IMR-90 (cell line): ENCODE results near the gene ANKMY1. TPM values are rescaled to one million over a fixed set of nuclear protein-coding genes. Genes with fewer than 3 reads are reported as not detected.

Source experiments
- ATAC-seq: fragments of 200-7000 bp; cut with Tn5 transposase; 2 replicates; pipeline ENCODE4 v1.9.1; 2020; ENCODE audit warnings: low read depth, mild to moderate bottlenecking, moderate library complexity
- BruUV-seq: library from RNA; stranded (reverse); fragments of 400-500 nt; replicated peaks from 2 replicates; lab custom pipeline; 2021; lab: Mats Ljungman, UMichigan
- CTCF ChIA-PET: fragments of 300-600 bp; formaldehyde crosslinking; extraction: SDS; loops from one replicate; lab custom pipeline; 2021; ENCODE audit warnings: antibody characterized with exemption; lab: Yijun Ruan, JAX
- POLR2A ChIA-PET: fragments of 300-600 bp; sonication (Branson Sonifier 250); formaldehyde crosslinking; loops from one replicate; lab custom pipeline; 2022; ENCODE audit warnings: antibody characterized with exemption; ENCODE audit not compliant: unreplicated experiment; lab: Charles Lee
- DNase-seq: peaks from one replicate; pipeline ENCODE4 v3.0.0; 2013
- H2AFZ ChIP-seq: replicated peaks from 2 replicates; pipeline ENCODE3; 2013; ENCODE audit warnings: low read length, mild to moderate bottlenecking; ENCODE audit not compliant: poor library complexity
- H2AK5ac ChIP-seq: 2 replicates; pipeline ENCODE4 v1.6.1; 2013; ENCODE audit warnings: low read depth, low read length, inconsistent platforms
- H2AK9ac ChIP-seq: replicated peaks from 2 replicates; pipeline ENCODE3; 2013; ENCODE audit warnings: mild to moderate bottlenecking, low read depth, low read length, moderate library complexity; ENCODE audit not compliant: poor library complexity
- H2BK120ac ChIP-seq: 2 replicates; pipeline ENCODE4 v1.6.1; 2013; ENCODE audit warnings: low read depth, low read length, inconsistent platforms
- H2BK15ac ChIP-seq: 3 replicates; pipeline ENCODE4 v1.6.1; 2013; ENCODE audit warnings: low read depth, low read length, inconsistent platforms
- H2BK20ac ChIP-seq: 2 replicates; pipeline ENCODE4 v1.6.1; 2013; ENCODE audit warnings: low read depth, mild to moderate bottlenecking, inconsistent platforms, low read length, moderate library complexity
- H2BK5ac ChIP-seq: 2 replicates; pipeline ENCODE4 v1.6.1; 2013; ENCODE audit warnings: mild to moderate bottlenecking, low read depth, low read length, inconsistent platforms; ENCODE audit not compliant: poor library complexity, severe bottlenecking
- H3K14ac ChIP-seq: replicated peaks from 2 replicates; pipeline ENCODE4 v1.6.1; 2013; ENCODE audit warnings: low read depth, low read length, inconsistent platforms
- H3K18ac ChIP-seq: 2 replicates; pipeline ENCODE4 v1.6.1; 2013; ENCODE audit warnings: low read depth, low read length, control low read depth
- H3K23ac ChIP-seq: 2 replicates; pipeline ENCODE4 v1.6.1; 2013; ENCODE audit warnings: low read depth, low read length, inconsistent platforms
- H3K27ac ChIP-seq: 2 replicates; pipeline ENCODE4 v1.5.1; 2013; ENCODE audit warnings: mild to moderate bottlenecking, control low read depth, low read length; ENCODE audit not compliant: insufficient read depth
- H3K27me3 ChIP-seq: 2 replicates; pipeline ENCODE4 v1.6.1; 2013; ENCODE audit warnings: low read length; ENCODE audit not compliant: control insufficient read depth, insufficient read depth
- H3K36me3 ChIP-seq: 2 replicates; pipeline ENCODE4 v1.6.1; 2013; ENCODE audit warnings: low read length, mixed read lengths; ENCODE audit not compliant: control insufficient read depth, insufficient read depth
- H3K4ac ChIP-seq: 2 replicates; pipeline ENCODE4 v1.6.1; 2013; ENCODE audit warnings: low read depth, low read length, inconsistent platforms
- H3K4me1 ChIP-seq: 2 replicates; pipeline ENCODE4 v1.6.1; 2013; ENCODE audit warnings: low read length, mixed read lengths; ENCODE audit not compliant: control insufficient read depth, insufficient read depth
- H3K4me2 ChIP-seq: 2 replicates; pipeline ENCODE4 v1.6.1; 2013; ENCODE audit warnings: low read depth, mild to moderate bottlenecking, control low read depth, low read length, moderate library complexity
- H3K4me3 ChIP-seq: 2 replicates; pipeline ENCODE4 v1.5.1; 2013; ENCODE audit warnings: low read depth, mild to moderate bottlenecking, control low read depth, low read length, moderate library complexity; ENCODE audit not compliant: insufficient read depth
- H3K56ac ChIP-seq: 2 replicates; pipeline ENCODE4 v1.6.1; 2013; ENCODE audit warnings: low read length, inconsistent platforms; ENCODE audit not compliant: insufficient read depth; ENCODE audit errors: extremely low read depth
- H3K79me1 ChIP-seq, 2 experiments: 2 replicates each; pipeline ENCODE4 v1.6.1; 2013; ENCODE audit warnings: low read length in 2 of 2, inconsistent platforms in 1 of 2, low read depth in 1 of 2
- H3K9ac ChIP-seq: 2 replicates; pipeline ENCODE4 v1.6.1; 2013; ENCODE audit warnings: low read depth, low read length, control low read depth
- H3K9me1 ChIP-seq: 2 replicates; pipeline ENCODE4 v1.6.1; 2013; ENCODE audit warnings: low read length, inconsistent platforms; ENCODE audit not compliant: insufficient read depth
- H3K9me3 ChIP-seq: 2 replicates; pipeline ENCODE4 v1.6.1; 2013; ENCODE audit warnings: low read length; ENCODE audit not compliant: control insufficient read depth, insufficient read depth
- H4K20me1 ChIP-seq: 2 replicates; pipeline ENCODE4 v1.6.1; 2013; ENCODE audit warnings: low read length, inconsistent platforms; ENCODE audit not compliant: insufficient read depth
- H4K5ac ChIP-seq: 2 replicates; pipeline ENCODE4 v1.6.1; 2013; ENCODE audit warnings: mild to moderate bottlenecking, low read depth, low read length, control low read depth
- H4K8ac ChIP-seq, 2 experiments: 2 replicates each; pipeline ENCODE4 v1.6.1; 2013; ENCODE audit warnings: low read depth in 2 of 2, low read length in 2 of 2, control low read depth in 1 of 2, inconsistent platforms in 1 of 2
- H4K91ac ChIP-seq: 2 replicates; pipeline ENCODE4 v1.6.1; 2013; ENCODE audit warnings: low read depth, low read length, inconsistent platforms; ENCODE audit not compliant: insufficient read depth
- BHLHE40 ChIP-seq: fragments of 150-350 bp; IDR thresholded peaks from 2 replicates; pipeline ENCODE4 v1.6.1; 2016; ENCODE audit warnings: mild to moderate bottlenecking, low read depth, low read length
- CEBPB ChIP-seq: IDR thresholded peaks from 2 replicates; pipeline ENCODE4 v1.6.1; 2012; ENCODE audit warnings: low read depth, low read length, improper control_type of control experiment
- FOS ChIP-seq: fragments of 150-350 bp; IDR thresholded peaks from 2 replicates; pipeline ENCODE4 v1.6.1; 2016; ENCODE audit warnings: low read depth, low read length
- MAZ ChIP-seq: IDR thresholded peaks from 2 replicates; pipeline ENCODE4 v1.6.1; 2012; ENCODE audit warnings: low read depth, mild to moderate bottlenecking, low read length, improper control_type of control experiment, moderate library complexity, borderline replicate concordance
- MXI1 ChIP-seq: IDR thresholded peaks from 2 replicates; pipeline ENCODE4 v1.6.1; 2012; ENCODE audit warnings: low read depth, mild to moderate bottlenecking, low read length, moderate library complexity, borderline replicate concordance
- NFE2L2 ChIP-seq: fragments of 150-350 bp; IDR thresholded peaks from 2 replicates; pipeline ENCODE4 v1.6.1; 2016; ENCODE audit warnings: low read depth, mild to moderate bottlenecking, low read length
- POLR2A ChIP-seq: IDR thresholded peaks from 2 replicates; pipeline ENCODE4 v1.6.1; 2012; ENCODE audit warnings: mild to moderate bottlenecking, low read depth, low read length
- RCOR1 ChIP-seq: IDR thresholded peaks from 2 replicates; pipeline ENCODE4 v1.6.1; 2012; ENCODE audit warnings: mild to moderate bottlenecking, low read length, improper control_type of control experiment; ENCODE audit not compliant: insufficient replicate concordance
- RFX5 ChIP-seq: IDR thresholded peaks from 2 replicates; pipeline ENCODE4 v1.8.0; 2012; ENCODE audit warnings: low read depth, mild to moderate bottlenecking, low read length, moderate library complexity
- WGBS, 2 experiments: methylation state at CpG; one replicate each; pipeline versions ENCODE4 v1.1.5 to v1.1.7; 2013; ENCODE audit warnings: missing lambda C conversion rate in 2 of 2; ENCODE audit not compliant: insufficient read length in 1 of 2; ENCODE audit errors: extremely low coverage in 2 of 2; 5-methylcytosine and 5-hydroxymethylcytosine counted together
- dilution Hi-C: fragments of 300-500 bp; cut with HindIII; formaldehyde crosslinking; loops from one replicate; pipeline ENCODE4 v1.14.3; 2018; ENCODE audit warnings: low sequenced_read_pairs; ENCODE audit not compliant: unreplicated experiment
- in situ Hi-C: fragments of 300-500 bp; cut with MboI; formaldehyde crosslinking; loops from 3 replicates; pipeline ENCODE4 v1.14.3; 2019; ENCODE audit warnings: low sequenced_read_pairs, inconsistent platforms, mixed read lengths
- intact Hi-C: fragments of 100-400 bp; cut with micrococcal nuclease; formaldehyde crosslinking; loops from 2 replicates; pipeline ENCODE4 v1.10.0; 2022
- polyA plus RNA-seq, 3 experiments: library from polyadenylated mRNA; depleted of rRNA; stranded (reverse); fragments of >200 nt; gene quantifications; 2 replicates each; pipeline ENCODE4 v1.2.3, GENCODE V29; 2012; ENCODE audit warnings: low replicate concordance in 1 of 3
- total RNA-seq: library from RNA; depleted of rRNA; stranded (reverse); fragments of >200 nt; gene quantifications from 2 replicates; pipeline ENCODE4 v1.2.3, GENCODE V29; 2012
- TF ChIP-seq, protein P1 (sequence below): conservative IDR thresholded peaks from 2 replicates; pipeline ENCODE4 v1.5.1; 2012; ENCODE audit warnings: mild to moderate bottlenecking, low read depth, low read length, improper control_type of control experiment
- TF ChIP-seq, protein P2 (sequence below): fragments of 150-350 bp; IDR thresholded peaks from 2 replicates; pipeline ENCODE4 v1.6.1; 2017; ENCODE audit warnings: mild to moderate bottlenecking, antibody characterized with exemption, low read length, low read depth

The ANKMY1 gene
- total and polyA plus RNA-seq, 2 of the 4 experiments (the other 2 are of a cell fraction): 2.9 to 5.5 TPM

DNA sequence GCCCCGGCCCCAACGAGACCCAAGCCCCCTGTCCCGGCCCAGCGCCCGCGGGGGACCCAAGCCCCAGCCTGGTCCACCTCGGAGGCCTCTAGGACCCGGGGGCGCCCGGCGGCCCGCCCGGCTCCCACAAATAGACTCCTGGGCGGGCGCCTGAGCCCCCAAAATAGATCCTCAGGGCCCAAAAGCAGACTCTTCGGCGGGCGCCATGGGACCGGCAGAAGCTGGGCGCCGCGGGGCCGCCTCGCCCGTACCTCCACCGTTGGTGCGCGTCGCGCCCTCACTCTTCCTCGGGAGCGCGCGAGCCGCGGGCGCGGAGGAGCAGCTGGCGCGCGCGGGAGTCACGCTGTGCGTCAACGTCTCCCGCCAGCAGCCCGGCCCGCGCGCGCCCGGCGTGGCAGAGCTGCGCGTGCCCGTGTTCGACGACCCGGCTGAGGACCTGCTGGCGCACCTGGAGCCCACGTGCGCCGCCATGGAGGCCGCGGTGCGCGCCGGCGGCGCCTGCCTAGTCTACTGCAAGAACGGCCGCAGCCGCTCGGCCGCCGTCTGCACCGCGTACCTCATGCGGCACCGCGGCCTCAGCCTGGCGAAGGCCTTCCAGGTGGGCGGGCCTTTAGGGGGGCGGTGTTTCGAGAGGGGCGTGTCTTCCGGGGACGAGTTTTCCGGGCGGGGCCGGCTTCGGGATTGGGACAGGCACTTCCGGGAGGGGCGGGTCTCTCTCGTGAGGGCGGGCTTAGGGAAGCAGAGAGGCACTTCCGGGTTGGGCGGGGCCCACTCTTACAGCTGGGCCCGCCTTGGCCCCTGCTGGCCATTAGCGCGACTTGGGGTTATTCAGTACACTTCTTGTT, 2.9 kb upstream of the ANKMY1 start:
- Histone ChIP-seq H2BK20ac (no peak overlapping the region), H3K36me3 (peaks cover 1% of the 10 kb centered on the region; the same call in 1 of the 2 replicates), H2AFZ (peak overlapping the region; percentile 90), H3K4me1 (peaks cover 16% of the 10 kb centered on the region), H4K91ac (peak overlapping the region; percentile 69), H3K9me3 (no peaks in the 10 kb centered on the region), H4K20me1 (peaks cover 26% of the 10 kb centered on the region), H3K14ac (no peak overlapping the region), H2BK5ac (peak overlapping the region; percentile 96), H2AK9ac (peak overlapping the region; percentile 98), H2BK15ac (no peak overlapping the region), H3K4ac (peak overlapping the region; percentile 55), H3K56ac (peak overlapping the region; percentile 87; the same call in 1 of the 2 replicates), H4K5ac (no peak overlapping the region), H3K23ac (no peak overlapping the region), H3K79me1 (peaks cover 27 to 61% of the 10 kb centered on the region in 2 experiments), H3K9ac (peak overlapping the region; percentile 72), H3K27me3 (no peaks in the 10 kb centered on the region), H3K4me3 (peak overlapping the region; percentile 73), H3K9me1 (peaks cover 31% of the 10 kb centered on the region), H3K27ac (peak overlapping the region; percentile 84), H4K8ac (peak overlapping the region; percentile 52 to 68; a peak in 2 of 4 replicates), H3K4me2 (peak overlapping the region; percentile 93), H2BK120ac (peak overlapping the region; percentile 82; the same call in 1 of the 2 replicates), H2AK5ac (no peak overlapping the region), H3K18ac (no peak overlapping the region; the same call in 1 of the 2 replicates)
- peak; percentile 97 for DNase-seq
- POLR2A ChIA-PET: no interaction called here
- no TSS peak for BruUV-seq
- ATAC-seq: peak; percentile 79
- WGBS, 2 experiments: 2% methylated on average over 13 of the region's 101 CpGs; no CpG with 5 or more reads in 1 of the 2 experiments
- TF ChIP-seq, protein P1, sequence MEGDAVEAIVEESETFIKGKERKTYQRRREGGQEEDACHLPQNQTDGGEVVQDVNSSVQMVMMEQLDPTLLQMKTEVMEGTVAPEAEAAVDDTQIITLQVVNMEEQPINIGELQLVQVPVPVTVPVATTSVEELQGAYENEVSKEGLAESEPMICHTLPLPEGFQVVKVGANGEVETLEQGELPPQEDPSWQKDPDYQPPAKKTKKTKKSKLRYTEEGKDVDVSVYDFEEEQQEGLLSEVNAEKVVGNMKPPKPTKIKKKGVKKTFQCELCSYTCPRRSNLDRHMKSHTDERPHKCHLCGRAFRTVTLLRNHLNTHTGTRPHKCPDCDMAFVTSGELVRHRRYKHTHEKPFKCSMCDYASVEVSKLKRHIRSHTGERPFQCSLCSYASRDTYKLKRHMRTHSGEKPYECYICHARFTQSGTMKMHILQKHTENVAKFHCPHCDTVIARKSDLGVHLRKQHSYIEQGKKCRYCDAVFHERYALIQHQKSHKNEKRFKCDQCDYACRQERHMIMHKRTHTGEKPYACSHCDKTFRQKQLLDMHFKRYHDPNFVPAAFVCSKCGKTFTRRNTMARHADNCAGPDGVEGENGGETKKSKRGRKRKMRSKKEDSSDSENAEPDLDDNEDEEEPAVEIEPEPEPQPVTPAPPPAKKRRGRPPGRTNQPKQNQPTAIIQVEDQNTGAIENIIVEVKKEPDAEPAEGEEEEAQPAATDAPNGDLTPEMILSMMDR: peak; percentile 30; the same call in 1 of the 2 replicates
- TF ChIP-seq RFX5: no peak
- TF ChIP-seq, protein P2, sequence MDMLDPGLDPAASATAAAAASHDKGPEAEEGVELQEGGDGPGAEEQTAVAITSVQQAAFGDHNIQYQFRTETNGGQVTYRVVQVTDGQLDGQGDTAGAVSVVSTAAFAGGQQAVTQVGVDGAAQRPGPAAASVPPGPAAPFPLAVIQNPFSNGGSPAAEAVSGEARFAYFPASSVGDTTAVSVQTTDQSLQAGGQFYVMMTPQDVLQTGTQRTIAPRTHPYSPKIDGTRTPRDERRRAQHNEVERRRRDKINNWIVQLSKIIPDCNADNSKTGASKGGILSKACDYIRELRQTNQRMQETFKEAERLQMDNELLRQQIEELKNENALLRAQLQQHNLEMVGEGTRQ: peak; percentile 37; the same call in 1 of the 2 replicates
- no peak for TF ChIP-seq RCOR1
- no peak for TF ChIP-seq NFE2L2
- peak; percentile 97; the same call in 1 of the 2 replicates for TF ChIP-seq MAZ
- no peak for TF ChIP-seq CEBPB
- peak; percentile 83; the same call in 1 of the 2 replicates for TF ChIP-seq MXI1
- TF ChIP-seq BHLHE40: no peak; the same call in 1 of the 2 replicates
- TF ChIP-seq POLR2A: peak; percentile 76
- no peak for TF ChIP-seq FOS
- in situ Hi-C loops: no loop called here
- dilution Hi-C loops: no loop called here
- CTCF ChIA-PET: no interaction called here
- intact Hi-C loops: loop anchor here (10.0 kb wide), 1 partner anchor 434 kb away; the partner anchor contains the start of gene SNED1
